Glutamatergic neuron (in vitro differentiated cells): Measurements from ENCODE around the gene IFNA17. TPM values are rescaled to one million over a fixed set of nuclear protein-coding genes. Genes with fewer than 3 reads are reported as not detected.
"Not testable (repeated sequence)": the region's sequence is repeated elsewhere in the genome, so short reads cannot be mapped to it uniquely, and the experiment has no call there.

Experiments used
- DNase-seq: peaks from one replicate; pipeline ENCODE4 v3.0.0; 2022
- H3K27ac Mint-ChIP-seq: one replicate; pipeline ENCODE4 v1.8.0; 2020; ENCODE audit warnings: mild to moderate bottlenecking, mixed read lengths, inconsistent platforms; ENCODE audit not compliant: unreplicated experiment
- H3K27me3 Mint-ChIP-seq: one replicate; pipeline ENCODE4 v1.8.0; 2020; ENCODE audit warnings: mild to moderate bottlenecking, moderate library complexity, mixed read lengths, inconsistent platforms; ENCODE audit not compliant: unreplicated experiment
- H3K36me3 Mint-ChIP-seq: one replicate; pipeline ENCODE4 v1.8.0; 2020; ENCODE audit warnings: mild to moderate bottlenecking, mixed read lengths, inconsistent platforms; ENCODE audit not compliant: unreplicated experiment
- H3K4me1 Mint-ChIP-seq: one replicate; pipeline ENCODE4 v1.8.0; 2020; ENCODE audit warnings: mild to moderate bottlenecking, low read depth, mixed read lengths, inconsistent platforms; ENCODE audit not compliant: unreplicated experiment
- H3K4me3 Mint-ChIP-seq: one replicate; pipeline ENCODE4 v1.8.0; 2020; ENCODE audit warnings: mild to moderate bottlenecking, mixed read lengths, inconsistent platforms; ENCODE audit not compliant: unreplicated experiment
- H3K9me3 Mint-ChIP-seq: one replicate; pipeline ENCODE4 v1.8.0; 2020; ENCODE audit warnings: mild to moderate bottlenecking, moderate library complexity, mixed read lengths, inconsistent platforms; ENCODE audit not compliant: unreplicated experiment
- total RNA-seq: library from RNA; stranded (reverse); fragmentation: NEBNext Ultra II Directional; extraction: Animal tissue kit (Norgen Biotek cat#: 25700); gene quantifications from one replicate; pipeline ENCODE4 v1.2.1, GENCODE V29; 2021; ENCODE audit not compliant: unreplicated experiment
- TF ChIP-seq, protein P1 (sequence below): fragments of 200-600 bp; sonication (generic); IDR thresholded peaks from one replicate; pipeline ENCODE4 v1.5.0; 2021; ENCODE audit not compliant: partially characterized antibody, unreplicated experiment

IFNA17 gene
- total RNA-seq, 1 donor from 2014 or later = not detected

DNA sequence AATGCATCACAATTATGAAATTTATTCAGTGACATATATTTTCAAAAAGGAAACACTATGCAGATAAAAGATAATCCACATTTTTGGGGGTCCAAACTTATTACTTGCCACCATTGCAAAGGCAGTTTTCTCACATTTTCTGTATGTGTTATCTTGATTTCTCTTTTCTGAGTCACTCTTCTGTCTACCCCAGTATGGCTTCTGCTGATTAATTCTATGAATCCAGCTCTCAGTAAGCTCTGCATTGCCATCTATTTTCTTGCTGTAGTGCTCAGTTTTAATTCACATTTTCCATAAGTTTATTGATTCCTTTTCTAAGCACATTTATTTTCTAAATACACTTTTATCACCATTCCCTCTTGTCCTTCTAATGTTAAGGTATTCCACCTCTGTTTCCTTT, 22.8 kb downstream of the IFNA17 start:
- no peak for DNase-seq
- Mint-ChIP-seq H3K27me3 (peaks cover 6% of the 10 kb centered on the region), H3K9me3 (no peaks in the 10 kb centered on the region), H3K4me1 (no peaks in the 10 kb centered on the region), H3K27ac (no peak overlapping the region), H3K36me3 (no peaks in the 10 kb centered on the region), H3K4me3 (no peak overlapping the region)
- TF ChIP-seq, protein P1, sequence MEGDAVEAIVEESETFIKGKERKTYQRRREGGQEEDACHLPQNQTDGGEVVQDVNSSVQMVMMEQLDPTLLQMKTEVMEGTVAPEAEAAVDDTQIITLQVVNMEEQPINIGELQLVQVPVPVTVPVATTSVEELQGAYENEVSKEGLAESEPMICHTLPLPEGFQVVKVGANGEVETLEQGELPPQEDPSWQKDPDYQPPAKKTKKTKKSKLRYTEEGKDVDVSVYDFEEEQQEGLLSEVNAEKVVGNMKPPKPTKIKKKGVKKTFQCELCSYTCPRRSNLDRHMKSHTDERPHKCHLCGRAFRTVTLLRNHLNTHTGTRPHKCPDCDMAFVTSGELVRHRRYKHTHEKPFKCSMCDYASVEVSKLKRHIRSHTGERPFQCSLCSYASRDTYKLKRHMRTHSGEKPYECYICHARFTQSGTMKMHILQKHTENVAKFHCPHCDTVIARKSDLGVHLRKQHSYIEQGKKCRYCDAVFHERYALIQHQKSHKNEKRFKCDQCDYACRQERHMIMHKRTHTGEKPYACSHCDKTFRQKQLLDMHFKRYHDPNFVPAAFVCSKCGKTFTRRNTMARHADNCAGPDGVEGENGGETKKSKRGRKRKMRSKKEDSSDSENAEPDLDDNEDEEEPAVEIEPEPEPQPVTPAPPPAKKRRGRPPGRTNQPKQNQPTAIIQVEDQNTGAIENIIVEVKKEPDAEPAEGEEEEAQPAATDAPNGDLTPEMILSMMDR = no peak

DNA sequence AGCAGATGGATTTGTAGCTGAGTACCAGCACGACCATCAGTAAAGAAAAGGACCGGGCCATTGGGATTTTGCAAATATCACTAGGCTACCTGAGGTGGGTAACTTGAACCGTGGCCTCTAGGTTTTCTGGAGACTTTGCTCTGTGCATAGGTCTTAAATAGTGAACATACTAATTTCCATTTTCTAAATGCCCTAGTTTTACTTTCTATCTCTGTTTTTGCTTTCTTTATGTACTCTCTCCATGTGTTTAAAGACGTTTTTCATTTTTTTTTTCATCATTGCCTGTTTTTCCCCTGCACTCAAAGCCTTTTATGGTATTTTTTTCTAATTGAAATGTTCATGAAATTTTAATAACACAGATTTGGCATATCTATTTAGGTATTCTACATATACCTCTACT, 25.9 kb downstream of the IFNA17 start, which contains the start of gene IFNA7:
Gene IFNA7 (minus strand): TSS at position 101 of the 400 bp plus-strand sequence. CDS start 40 bp downstream, at position 61.
- not testable (repeated sequence) for H3K4me1 Mint-ChIP-seq, H3K9me3 Mint-ChIP-seq, H3K27me3 Mint-ChIP-seq, H3K27ac Mint-ChIP-seq, H3K4me3 Mint-ChIP-seq, H3K36me3 Mint-ChIP-seq, DNase-seq

DNA sequence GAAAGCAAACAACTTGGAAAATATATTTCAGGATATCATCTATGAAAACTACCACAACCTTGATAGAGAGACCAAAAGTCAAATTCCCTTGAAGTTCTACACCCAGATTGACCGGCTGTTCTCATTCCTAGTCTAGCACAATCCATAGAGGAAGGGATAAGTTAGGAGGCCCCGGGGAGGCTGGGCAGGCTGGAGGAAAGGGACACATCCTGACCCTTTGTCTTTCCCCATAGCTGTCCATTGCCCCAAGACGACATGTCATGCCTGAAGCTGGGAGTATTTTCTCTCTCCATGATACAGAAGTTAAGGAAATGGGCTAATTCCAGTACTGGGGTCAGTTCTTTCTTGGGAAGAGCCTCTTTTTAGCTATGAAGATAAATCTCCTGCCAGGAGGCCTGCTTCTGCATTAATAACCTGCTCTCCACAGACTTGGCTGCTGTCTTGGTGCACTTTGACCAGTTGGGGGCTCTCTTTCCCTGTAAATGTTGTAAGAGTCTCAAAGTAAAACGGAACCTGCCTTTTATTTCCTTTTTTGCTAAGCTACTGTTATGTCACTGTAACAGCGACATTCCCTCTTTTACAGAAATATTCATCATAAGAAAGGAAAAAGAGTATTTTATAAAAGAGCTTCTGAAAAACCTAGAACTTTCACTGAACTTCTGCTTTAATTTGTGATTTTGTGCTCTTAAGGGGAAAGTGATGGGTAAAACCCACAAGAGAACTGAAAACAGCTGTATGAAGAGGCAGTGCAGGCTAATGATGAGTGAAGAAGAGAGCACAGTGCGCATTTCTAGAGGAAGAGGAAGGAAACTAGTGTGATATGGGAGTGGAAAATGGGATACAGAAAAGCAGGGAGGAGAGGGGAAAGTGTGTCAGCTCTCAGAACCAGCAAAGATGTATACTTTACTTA, 32.9 kb downstream of the IFNA17 start:
- not testable (repeated sequence) for H3K27ac Mint-ChIP-seq, H3K27me3 Mint-ChIP-seq, H3K9me3 Mint-ChIP-seq, H3K36me3 Mint-ChIP-seq, H3K4me3 Mint-ChIP-seq, H3K4me1 Mint-ChIP-seq
- TF ChIP-seq, protein P1 = peak; percentile 53
- peak; percentile 30 for DNase-seq

DNA sequence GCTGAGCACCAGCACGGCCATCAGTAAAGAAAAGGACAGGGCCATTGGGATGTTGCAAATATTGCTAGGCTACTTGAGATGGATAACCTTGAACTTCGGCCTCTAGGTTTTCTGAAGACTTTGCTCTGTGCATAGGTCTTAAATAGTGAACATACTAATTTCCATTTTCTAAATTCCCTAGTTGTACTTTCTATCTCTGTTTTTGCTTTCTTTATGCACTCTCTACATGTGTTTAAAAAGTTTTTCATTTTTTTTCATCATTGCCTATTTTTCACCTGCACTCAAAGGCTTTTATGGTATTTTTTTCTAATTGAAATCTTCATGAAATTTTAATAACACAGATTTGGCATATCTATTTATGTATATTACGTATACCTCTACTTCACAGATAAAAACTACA, 40.5 kb downstream of the IFNA17 start, which contains the start of gene IFNA4:
Gene IFNA4 (minus strand): TSS at position 101 of the 400 bp plus-strand sequence. CDS start 56 bp downstream, at position 45.
- H3K27ac Mint-ChIP-seq, DNase-seq, H3K27me3 Mint-ChIP-seq, H3K4me3 Mint-ChIP-seq, H3K4me1 Mint-ChIP-seq, H3K36me3 Mint-ChIP-seq, H3K9me3 Mint-ChIP-seq: not testable (repeated sequence)

DNA sequence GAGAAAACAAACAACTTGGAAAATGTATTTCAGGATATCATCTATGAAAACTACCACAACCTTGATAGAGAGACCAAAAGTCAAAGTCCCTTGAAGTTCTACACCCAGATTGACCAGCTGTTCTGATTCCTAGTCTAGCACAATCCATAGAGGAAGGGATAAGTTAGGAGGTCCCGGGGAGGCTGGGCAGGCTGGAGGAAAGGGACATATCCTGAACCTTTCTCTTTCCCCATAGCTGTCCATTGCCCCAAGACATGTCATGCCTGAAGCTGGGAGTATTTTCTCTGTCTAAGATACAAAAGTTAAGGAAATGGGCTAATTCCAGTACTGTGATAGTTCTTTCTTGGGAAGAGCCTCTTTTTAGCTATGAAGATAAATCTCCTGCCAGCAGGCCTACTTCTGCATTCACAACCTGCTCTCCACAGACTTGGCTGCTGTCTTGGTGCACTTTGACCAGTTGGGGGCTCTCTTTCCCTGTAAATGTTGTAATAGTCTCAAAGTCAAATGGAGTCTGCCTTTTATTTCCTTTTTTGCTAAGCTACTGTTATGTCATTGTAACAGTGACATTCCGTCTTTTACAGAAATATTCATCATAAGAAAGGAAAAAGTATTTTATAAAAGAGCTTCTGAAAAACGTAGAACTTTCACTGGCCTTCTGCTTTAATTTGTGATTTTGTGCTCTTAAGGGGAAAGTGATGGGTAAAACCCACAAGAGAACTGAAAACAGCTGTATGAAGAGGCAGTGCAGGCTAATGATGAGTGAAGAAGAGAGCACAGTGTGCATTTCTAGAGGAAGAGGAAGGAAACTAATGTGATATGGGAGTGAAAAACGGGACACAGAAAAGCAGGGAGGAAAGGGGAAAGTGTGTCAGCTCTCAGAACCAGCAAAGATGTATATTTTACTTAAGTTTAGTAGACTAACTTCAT, 44.9 kb downstream of the IFNA17 start:
- H3K4me1 Mint-ChIP-seq, H3K36me3 Mint-ChIP-seq, DNase-seq, H3K4me3 Mint-ChIP-seq, H3K27me3 Mint-ChIP-seq, H3K27ac Mint-ChIP-seq, H3K9me3 Mint-ChIP-seq: not testable (repeated sequence)
- TF ChIP-seq, protein P1 = peak; percentile 60

Other genes starting within 250 kb of the IFNA17 start
- gene HACD4, start 196.6 kb downstream of the IFNA17 start, total RNA-seq = 0.10 TPM
- gene IFNB1, start 150.3 kb downstream of the IFNA17 start, total RNA-seq = not detected
- not detected for gene IFNW1, start 86.4 kb downstream of the IFNA17 start, total RNA-seq
- not detected for gene IFNA21, start 61.6 kb downstream of the IFNA17 start, total RNA-seq
- gene IFNA4, start 40.6 kb downstream of the IFNA17 start, total RNA-seq = not detected
- not detected for gene IFNA7, start 26.0 kb downstream of the IFNA17 start, total RNA-seq
- gene IFNA10, start 21.1 kb downstream of the IFNA17 start, total RNA-seq = not detected
- not detected for gene IFNA16, start 10.9 kb downstream of the IFNA17 start, total RNA-seq
- gene IFNA14, start 11.8 kb upstream of the IFNA17 start, total RNA-seq = not detected
- not detected for gene IFNA5, start 77.1 kb upstream of the IFNA17 start, total RNA-seq
- gene KLHL9, start 107.2 kb upstream of the IFNA17 start, total RNA-seq = 38.7 TPM
- gene IFNA6, start 122.7 kb upstream of the IFNA17 start, total RNA-seq = not detected
- gene IFNA13, start 139.8 kb upstream of the IFNA17 start, total RNA-seq = not detected
- not detected for gene IFNA2, start 157.2 kb upstream of the IFNA17 start, total RNA-seq
- gene IFNA8, start 180.9 kb upstream of the IFNA17 start, total RNA-seq = not detected
- gene IFNA1, start 212.2 kb upstream of the IFNA17 start, total RNA-seq = not detected